ENCODE measurements around the gene SDK2.

DNA sequence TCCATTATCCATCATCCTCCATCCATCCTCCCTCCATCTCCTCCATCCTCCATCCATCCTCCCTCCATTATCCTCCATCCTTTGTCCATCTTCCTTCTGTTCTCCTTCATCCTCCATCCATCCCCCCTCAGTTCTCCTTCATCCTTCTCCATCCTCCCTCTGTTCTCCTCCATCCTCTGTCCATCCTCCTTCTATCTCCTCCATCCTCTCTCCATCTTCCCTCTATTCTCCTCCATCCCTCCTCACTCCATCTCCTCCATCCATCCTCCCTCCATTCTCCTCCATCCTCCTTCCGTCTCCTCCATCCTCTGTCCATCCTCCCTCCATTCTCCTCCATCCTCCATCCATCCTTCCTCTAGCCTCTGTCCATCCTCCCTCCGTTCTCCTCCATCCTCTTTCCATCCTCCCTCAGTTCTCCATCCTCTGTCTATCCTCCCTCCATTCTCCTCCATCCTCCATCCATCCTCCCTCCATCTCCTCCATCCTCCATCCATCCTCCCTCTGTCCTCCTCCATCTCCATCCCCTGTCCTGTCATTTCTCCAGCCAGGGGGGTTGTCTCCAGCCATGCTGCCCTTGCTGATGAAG lies 143.7 kb downstream of the SDK2 start:
- no peak for TF ChIP-seq CTCF (IDR thresholded peaks at IDR 0.05; ENCODE audit: low read depth, low read length, poor library complexity, severe bottlenecking)
- TF ChIP-seq EZH2phosphoT487 (IDR thresholded peaks at IDR 0.05; ENCODE audit: borderline replicate concordance, low read length), result no peak

Data from DOHH2 (cell line).